BE2C (cell line): ENCODE measurements around the gene DDX49.

Source experiments
- DNase-seq: peaks from one replicate; pipeline ENCODE4 v3.0.0-alpha.2; 2020
- H3K27me3 ChIP-seq: fragments of 250-450 bp; sonication (Bioruptor Pico); 2 replicates; pipeline ENCODE4 v1.5.1; 2020; ENCODE audit warnings: mild to moderate bottlenecking
- H3K36me3 ChIP-seq: fragments of 250-450 bp; sonication (Bioruptor Pico); 2 replicates; pipeline ENCODE4 v1.5.1; 2020; ENCODE audit warnings: mild to moderate bottlenecking
- H3K4me1 ChIP-seq: fragments of 250-450 bp; sonication (Bioruptor Pico); 2 replicates; pipeline ENCODE4 v1.5.1; 2020
- H3K4me3 ChIP-seq: 2 replicates; pipeline ENCODE4 v1.5.1; 2011; ENCODE audit warnings: low read depth, low read length
- H3K9me3 ChIP-seq: fragments of 250-450 bp; sonication (Bioruptor Pico); 2 replicates; pipeline ENCODE4 v1.5.1; 2020
- CTCF ChIP-seq: IDR thresholded peaks from 2 replicates; pipeline ENCODE4 v1.5.1; 2012; ENCODE audit warnings: mild to moderate bottlenecking, low read depth, low read length

The DDX49 gene

GRCh38 chr19:18964121-18964520 is 44.6 kb downstream of the DDX49 start:
- Histone ChIP-seq H3K36me3 (no peaks in the 10 kb centered on the region), H3K4me1 (no peaks in the 10 kb centered on the region), H3K27me3 (no peaks in the 10 kb centered on the region), H3K9me3 (no peaks in the 10 kb centered on the region), H3K4me3 (no peak overlapping the region)
- no peak for DNase-seq
- TF ChIP-seq CTCF, result no peak

GRCh38 chr19:18966307-18966706 is 46.8 kb downstream of the DDX49 start:
- Histone ChIP-seq H3K4me3 (no peak overlapping the region), H3K36me3 (no peaks in the 10 kb centered on the region), H3K27me3 (no peaks in the 10 kb centered on the region), H3K4me1 (no peaks in the 10 kb centered on the region), H3K9me3 (no peaks in the 10 kb centered on the region)
- TF ChIP-seq CTCF, result no peak
- no peak for DNase-seq

- Histone ChIP-seq H3K9me3 (no peaks in the 10 kb centered on the region), H3K4me3 (no peak overlapping the region), H3K4me1 (no peaks in the 10 kb centered on the region), H3K36me3 (no peaks in the 10 kb centered on the region), H3K27me3 (no peaks in the 10 kb centered on the region)
- no peak for DNase-seq
- TF ChIP-seq CTCF, result no peak
Observed at GRCh38 chr19:18967358-18968146, 48.0 kb downstream of the DDX49 start.

GRCh38 chr19:18969931-18970659 is 50.6 kb downstream of the DDX49 start:
- no peaks in the 10 kb centered on the region for H3K27me3 ChIP-seq
- no peak overlapping the region for H3K4me3 ChIP-seq
- no peak for DNase-seq
- H3K4me1 ChIP-seq, result no peaks in the 10 kb centered on the region
- H3K9me3 ChIP-seq, result no peaks in the 10 kb centered on the region
- no peaks in the 10 kb centered on the region for H3K36me3 ChIP-seq
- TF ChIP-seq CTCF, result no peak

GRCh38 chr19:18972301-18972811 is 52.8 kb downstream of the DDX49 start:
- no peaks in the 10 kb centered on the region for H3K36me3 ChIP-seq

More at GRCh38 chr19:18972301-18972811, 52.8 kb downstream of the DDX49 start:
- H3K4me1 ChIP-seq, result no peaks in the 10 kb centered on the region
- H3K27me3 ChIP-seq, result no peaks in the 10 kb centered on the region
- no peak for DNase-seq
- TF ChIP-seq CTCF, result no peak
- no peaks in the 10 kb centered on the region for H3K9me3 ChIP-seq
- H3K4me3 ChIP-seq, result no peak overlapping the region
